DND-41 (cell line): Measurements from ENCODE around the gene ALDH2.

Experiments
- ATAC-seq: fragments of 200-7000 bp; cut with Tn5 transposase; 3 replicates; pipeline ENCODE4 v1.9.1; 2021; ENCODE audit warnings: low read depth; ENCODE audit not compliant: insufficient read depth
- DNase-seq: peaks from one replicate; pipeline ENCODE4 v3.0.0-alpha.2; 2020
- H2AFZ ChIP-seq: 2 replicates; pipeline ENCODE4 v1.6.0; 2012; ENCODE audit warnings: low read depth, low read length
- H3K27ac ChIP-seq: 2 replicates; pipeline ENCODE4 v1.5.1; 2012; ENCODE audit warnings: low read length, inconsistent platforms
- H3K27me3 ChIP-seq: fragments of 200-600 bp; sonication (generic); 2 replicates; pipeline ENCODE4 v1.6.0; 2012; ENCODE audit warnings: low read length, mild to moderate bottlenecking, inconsistent platforms; ENCODE audit not compliant: insufficient read depth, poor library complexity
- H3K36me3 ChIP-seq: 2 replicates; pipeline ENCODE4 v1.5.1; 2012; ENCODE audit warnings: low read length, inconsistent platforms; ENCODE audit not compliant: insufficient read depth
- H3K4me1 ChIP-seq: 2 replicates; pipeline ENCODE4 v1.5.1; 2012; ENCODE audit warnings: mild to moderate bottlenecking, low read length; ENCODE audit not compliant: insufficient read depth
- H3K4me2 ChIP-seq: 2 replicates; pipeline ENCODE4 v1.6.0; 2012; ENCODE audit warnings: mild to moderate bottlenecking, moderate library complexity, low read length, inconsistent platforms; ENCODE audit not compliant: insufficient read depth
- H3K4me3 ChIP-seq, 2 experiments: fragments of 200-600 bp in 1 of 2; shearing (Covaris generic) in 1 of 2; 2 replicates each; pipeline ENCODE4 v1.5.1; 2012 to 2016; ENCODE audit warnings: inconsistent platforms in 2 of 2, low read length in 2 of 2, mild to moderate bottlenecking in 2 of 2, low read depth in 1 of 2, moderate library complexity in 1 of 2
- H3K79me2 ChIP-seq: 2 replicates; pipeline ENCODE4 v1.6.0; 2012; ENCODE audit warnings: low read length, inconsistent platforms; ENCODE audit not compliant: insufficient read depth
- H3K9ac ChIP-seq: 2 replicates; pipeline ENCODE4 v1.6.0; 2012; ENCODE audit warnings: low read depth, mild to moderate bottlenecking, inconsistent platforms, low read length, moderate library complexity
- H3K9me3 ChIP-seq: 2 replicates; pipeline ENCODE4 v1.5.1; 2012; ENCODE audit warnings: low read length, moderate library complexity, mild to moderate bottlenecking, inconsistent platforms; ENCODE audit not compliant: insufficient read depth, severe bottlenecking
- H4K20me1 ChIP-seq: 2 replicates; pipeline ENCODE4 v1.6.0; 2012; ENCODE audit warnings: low read length; ENCODE audit not compliant: insufficient read depth
- EZH2 ChIP-seq: IDR thresholded peaks from 3 replicates; pipeline ENCODE4 v1.6.1; 2012; ENCODE audit warnings: borderline replicate concordance, low read depth, mild to moderate bottlenecking, moderate library complexity, low read length, inconsistent platforms; ENCODE audit not compliant: severe bottlenecking
- TF ChIP-seq, protein P1 (sequence below): IDR thresholded peaks from 2 replicates; pipeline ENCODE4 v1.5.1; 2012; ENCODE audit warnings: borderline replicate concordance, low read length, moderate library complexity, mild to moderate bottlenecking; ENCODE audit not compliant: poor library complexity, severe bottlenecking; ENCODE audit errors: extremely low read depth

ALDH2 gene

DNA sequence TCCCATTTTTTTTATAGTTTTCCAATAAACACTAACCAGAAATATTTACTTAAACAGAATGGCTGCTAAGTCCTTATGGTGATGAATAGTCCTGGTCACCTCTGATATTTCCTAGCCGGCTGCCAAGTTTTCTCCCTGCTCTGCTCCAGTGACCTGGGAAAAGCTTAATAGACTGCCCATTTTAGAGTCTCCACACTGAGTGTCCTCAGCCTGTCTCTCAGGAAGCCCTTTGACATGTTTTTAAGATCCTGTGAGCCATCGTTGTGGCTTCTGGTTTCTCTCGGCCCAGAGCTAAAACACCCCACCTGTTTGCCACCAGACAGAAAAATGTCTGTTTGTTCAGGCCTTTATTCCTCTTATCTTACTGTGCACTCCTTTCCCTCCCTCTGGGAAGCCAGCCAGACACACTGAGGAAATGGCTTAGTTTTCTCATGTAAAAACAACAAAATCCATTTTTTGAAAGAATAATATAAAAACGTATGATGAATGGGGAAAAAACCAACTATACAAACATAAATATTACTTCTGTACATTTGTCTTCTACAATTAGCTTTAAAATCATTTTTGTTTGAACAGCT, 25.4 kb upstream of the ALDH2 start:
- no peak for ATAC-seq
- Histone ChIP-seq H3K9me3 (no peaks in the 10 kb centered on the region), H3K36me3 (peaks cover 26% of the 10 kb centered on the region), H2AFZ (no peak overlapping the region), H3K79me2 (no peaks in the 10 kb centered on the region), H3K4me2 (no peak overlapping the region), H4K20me1 (no peaks in the 10 kb centered on the region), H3K4me1 (no peaks in the 10 kb centered on the region), H3K9ac (no peak overlapping the region), H3K4me3 (no peak overlapping the region), H3K27me3 (no peaks in the 10 kb centered on the region), H3K27ac (no peak overlapping the region)
- TF ChIP-seq, protein P1, sequence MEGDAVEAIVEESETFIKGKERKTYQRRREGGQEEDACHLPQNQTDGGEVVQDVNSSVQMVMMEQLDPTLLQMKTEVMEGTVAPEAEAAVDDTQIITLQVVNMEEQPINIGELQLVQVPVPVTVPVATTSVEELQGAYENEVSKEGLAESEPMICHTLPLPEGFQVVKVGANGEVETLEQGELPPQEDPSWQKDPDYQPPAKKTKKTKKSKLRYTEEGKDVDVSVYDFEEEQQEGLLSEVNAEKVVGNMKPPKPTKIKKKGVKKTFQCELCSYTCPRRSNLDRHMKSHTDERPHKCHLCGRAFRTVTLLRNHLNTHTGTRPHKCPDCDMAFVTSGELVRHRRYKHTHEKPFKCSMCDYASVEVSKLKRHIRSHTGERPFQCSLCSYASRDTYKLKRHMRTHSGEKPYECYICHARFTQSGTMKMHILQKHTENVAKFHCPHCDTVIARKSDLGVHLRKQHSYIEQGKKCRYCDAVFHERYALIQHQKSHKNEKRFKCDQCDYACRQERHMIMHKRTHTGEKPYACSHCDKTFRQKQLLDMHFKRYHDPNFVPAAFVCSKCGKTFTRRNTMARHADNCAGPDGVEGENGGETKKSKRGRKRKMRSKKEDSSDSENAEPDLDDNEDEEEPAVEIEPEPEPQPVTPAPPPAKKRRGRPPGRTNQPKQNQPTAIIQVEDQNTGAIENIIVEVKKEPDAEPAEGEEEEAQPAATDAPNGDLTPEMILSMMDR: no peak
- no peak for TF ChIP-seq EZH2
- DNase-seq: no peak

DNA sequence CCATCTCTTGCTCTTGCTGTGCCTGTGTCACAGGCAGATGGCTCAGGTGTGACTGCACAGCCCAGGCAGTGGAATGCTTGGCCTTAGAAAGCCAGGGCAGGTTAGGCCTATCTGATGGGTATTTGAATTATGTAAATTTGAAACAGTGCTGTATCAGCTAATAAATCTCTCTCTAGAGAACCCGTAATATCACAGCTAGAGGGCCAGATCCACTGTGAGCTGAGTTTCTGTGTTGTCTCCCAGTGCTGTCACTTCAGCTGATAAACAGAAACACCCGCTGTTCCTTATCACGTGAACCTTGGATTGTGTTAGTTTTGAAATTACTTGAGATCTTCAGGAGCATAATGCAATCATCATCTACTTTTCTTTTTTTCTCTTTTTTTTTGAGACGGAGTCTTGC, 21.5 kb upstream of the ALDH2 start:
- Histone ChIP-seq H3K36me3 (peaks cover 45% of the 10 kb centered on the region), H3K27ac (no peak overlapping the region), H3K4me2 (no peak overlapping the region), H3K9ac (no peak overlapping the region), H3K9me3 (no peaks in the 10 kb centered on the region), H4K20me1 (no peaks in the 10 kb centered on the region), H3K27me3 (no peaks in the 10 kb centered on the region), H3K4me1 (no peaks in the 10 kb centered on the region), H2AFZ (no peak overlapping the region), H3K79me2 (no peaks in the 10 kb centered on the region), H3K4me3 (no peak overlapping the region)
- no peak for ATAC-seq
- TF ChIP-seq EZH2: no peak
- TF ChIP-seq, protein P1: no peak
- no peak for DNase-seq

DNA sequence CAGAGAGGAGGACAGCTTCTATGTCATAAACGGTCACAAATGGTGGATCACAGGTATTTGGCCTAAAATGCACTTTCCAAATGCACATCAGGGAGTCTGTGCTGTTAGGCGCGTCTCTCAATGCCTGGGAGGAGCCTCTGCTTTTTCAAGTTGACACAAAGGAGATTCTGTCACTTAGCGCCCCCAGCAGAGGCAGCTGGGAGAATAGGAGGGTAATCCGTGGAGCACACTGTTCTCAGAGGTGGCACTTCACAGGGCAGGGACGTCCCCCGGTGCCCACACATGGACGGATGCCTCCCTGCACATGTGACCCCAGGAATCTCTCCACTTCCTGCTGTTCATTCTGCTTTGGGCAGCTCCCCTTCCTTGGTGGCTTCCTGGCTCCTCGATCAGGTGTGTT, 19.4 kb upstream of the ALDH2 start:
- no peak overlapping the region for H3K4me2 ChIP-seq
- DNase-seq (no peak), ATAC-seq (no peak)
- H3K79me2 ChIP-seq: no peaks in the 10 kb centered on the region
- H3K36me3 ChIP-seq: peaks cover 45% of the 10 kb centered on the region
- no peak for TF ChIP-seq EZH2
- TF ChIP-seq, protein P1: no peak
- H2AFZ ChIP-seq: no peak overlapping the region
- no peak overlapping the region for H3K4me3 ChIP-seq
- H3K4me1 ChIP-seq: no peaks in the 10 kb centered on the region
- H3K9me3 ChIP-seq: no peaks in the 10 kb centered on the region
- H4K20me1 ChIP-seq: no peaks in the 10 kb centered on the region
- H3K9ac ChIP-seq: no peak overlapping the region
- no peak overlapping the region for H3K27ac ChIP-seq
- H3K27me3 ChIP-seq: no peaks in the 10 kb centered on the region

DNA sequence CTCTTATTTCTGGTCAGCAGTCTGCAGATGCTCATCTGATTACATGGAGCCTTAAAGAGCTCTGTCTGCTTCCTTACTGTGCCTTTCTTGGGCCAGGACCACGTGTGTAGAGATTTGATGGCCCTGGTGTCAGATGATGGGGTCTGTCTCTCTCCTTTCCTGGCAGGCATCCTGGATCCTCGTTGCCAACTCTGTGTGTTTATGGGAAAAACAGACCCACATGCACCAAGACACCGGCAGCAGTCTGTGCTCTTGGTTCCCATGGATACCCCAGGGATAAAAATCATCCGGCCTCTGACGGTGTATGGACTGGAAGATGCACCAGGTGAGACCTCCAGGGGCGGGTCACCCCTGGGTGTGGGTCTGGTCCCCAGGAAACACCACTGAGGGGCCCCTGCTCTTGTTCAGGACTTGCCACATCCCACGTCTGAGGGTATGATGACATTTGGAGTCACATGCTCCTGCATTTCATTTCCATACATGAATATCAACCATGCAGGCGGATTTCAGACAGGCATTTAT, 18.5 kb upstream of the ALDH2 start:
- ATAC-seq (no peak), DNase-seq (no peak)
- no peak overlapping the region for H3K4me2 ChIP-seq
- H3K4me3 ChIP-seq: no peak overlapping the region
- no peak overlapping the region for H2AFZ ChIP-seq
- no peaks in the 10 kb centered on the region for H3K27me3 ChIP-seq
- H3K9me3 ChIP-seq: no peaks in the 10 kb centered on the region
- TF ChIP-seq EZH2: no peak
- TF ChIP-seq, protein P1: no peak
- H3K9ac ChIP-seq: no peak overlapping the region
- no peaks in the 10 kb centered on the region for H3K4me1 ChIP-seq
- H3K36me3 ChIP-seq: peaks cover 45% of the 10 kb centered on the region
- no peak overlapping the region for H3K27ac ChIP-seq
- no peaks in the 10 kb centered on the region for H3K79me2 ChIP-seq
- H4K20me1 ChIP-seq: no peaks in the 10 kb centered on the region
